CD8-positive, alpha-beta memory T cell (primary cell): ENCODE measurements around the gene MDC1. TPM values are rescaled to one million over a fixed set of nuclear protein-coding genes. Genes with fewer than 3 reads are reported as not detected.

Experiments used
- CTCF ChIA-PET: fragments of 350-600 bp; sonication (Branson Sonifier 250); formaldehyde crosslinking; loops from one replicate; lab custom pipeline; 2021; ENCODE audit warnings: antibody characterized with exemption; lab: Charles Lee
- POLR2A ChIA-PET: fragments of 350-600 bp; sonication (Branson Sonifier 250); formaldehyde crosslinking; loops from one replicate; lab custom pipeline; 2021; ENCODE audit warnings: antibody characterized with exemption; lab: Charles Lee
- DNase-seq, 5 donors: peaks; one replicate each; pipeline versions ENCODE4 v3.0.0 to v3.0.0-alpha.2; 2020 to 2022; ENCODE audit warnings: mixed read lengths in 1 of 5
- H3K27ac ChIP-seq: one replicate; pipeline ENCODE4 v1.7.0; 2013; ENCODE audit warnings: low read depth, mild to moderate bottlenecking, low read length, moderate library complexity
- H3K27me3 ChIP-seq: 2 replicates; pipeline ENCODE4 v1.7.0; 2013; ENCODE audit warnings: low read length, mild to moderate bottlenecking; ENCODE audit not compliant: insufficient read depth, poor library complexity, severe bottlenecking
- H3K36me3 ChIP-seq: 2 replicates; pipeline ENCODE4 v1.7.0; 2013; ENCODE audit warnings: mild to moderate bottlenecking, low read length, moderate library complexity; ENCODE audit not compliant: insufficient read depth
- H3K4me1 ChIP-seq: 2 replicates; pipeline ENCODE4 v1.7.0; 2013; ENCODE audit warnings: mild to moderate bottlenecking, low read length, moderate library complexity; ENCODE audit not compliant: insufficient read depth
- H3K4me3 ChIP-seq: 2 replicates; pipeline ENCODE4 v1.7.0; 2013; ENCODE audit warnings: mild to moderate bottlenecking, low read length
- H3K9me3 ChIP-seq: 2 replicates; pipeline ENCODE4 v1.7.0; 2013; ENCODE audit warnings: mild to moderate bottlenecking, low read length
- H3K27ac Mint-ChIP-seq, 8 donors: one replicate each; pipeline ENCODE4 v1.8.0; 2020 to 2021; ENCODE audit warnings: mixed read lengths in 8 of 8, mild to moderate bottlenecking in 6 of 8, inconsistent platforms in 3 of 8, moderate library complexity in 3 of 8
- H3K27me3 Mint-ChIP-seq, 2 donors: one replicate each; pipeline ENCODE4 v1.8.0; 2020 to 2021; ENCODE audit warnings: mixed read lengths in 2 of 2, mild to moderate bottlenecking in 1 of 2, moderate library complexity in 1 of 2
- H3K36me3 Mint-ChIP-seq, 3 donors: one replicate each; pipeline ENCODE4 v1.8.0; 2020 to 2021; ENCODE audit warnings: mixed read lengths in 3 of 3, inconsistent platforms in 1 of 3, mild to moderate bottlenecking in 1 of 3
- H3K4me1 Mint-ChIP-seq, 3 donors: one replicate each; pipeline ENCODE4 v1.8.0; 2020 to 2021; ENCODE audit warnings: mixed read lengths in 3 of 3, inconsistent platforms in 1 of 3, mild to moderate bottlenecking in 1 of 3
- H3K4me3 Mint-ChIP-seq, 7 donors: one replicate each; pipeline ENCODE4 v1.8.0; 2020 to 2021; ENCODE audit warnings: mixed read lengths in 7 of 7, mild to moderate bottlenecking in 6 of 7, moderate library complexity in 4 of 7, inconsistent platforms in 2 of 7
- H3K9me3 Mint-ChIP-seq, 5 donors: one replicate each; pipeline ENCODE4 v1.8.0; 2020 to 2022; ENCODE audit warnings: mixed read lengths in 5 of 5, mild to moderate bottlenecking in 3 of 5, moderate library complexity in 2 of 5, inconsistent platforms in 1 of 5
- polyA plus RNA-seq: library from polyadenylated mRNA; unstranded; fragments of 300-500 nt; fragmentation: Illumina TruSeq; gene quantifications from one replicate; pipeline ENCODE4 v1.2.3, GENCODE V29; 2021
- total RNA-seq, 2 experiments: library from RNA; stranded (reverse); gene quantifications; one replicate each; pipeline ENCODE4 v1.2.3, GENCODE V29; 2021

MDC1 gene
- total and polyA plus RNA-seq, 3 experiments from 2014 or later = 6.4 to 71.1 (median 59.4) TPM

DNA sequence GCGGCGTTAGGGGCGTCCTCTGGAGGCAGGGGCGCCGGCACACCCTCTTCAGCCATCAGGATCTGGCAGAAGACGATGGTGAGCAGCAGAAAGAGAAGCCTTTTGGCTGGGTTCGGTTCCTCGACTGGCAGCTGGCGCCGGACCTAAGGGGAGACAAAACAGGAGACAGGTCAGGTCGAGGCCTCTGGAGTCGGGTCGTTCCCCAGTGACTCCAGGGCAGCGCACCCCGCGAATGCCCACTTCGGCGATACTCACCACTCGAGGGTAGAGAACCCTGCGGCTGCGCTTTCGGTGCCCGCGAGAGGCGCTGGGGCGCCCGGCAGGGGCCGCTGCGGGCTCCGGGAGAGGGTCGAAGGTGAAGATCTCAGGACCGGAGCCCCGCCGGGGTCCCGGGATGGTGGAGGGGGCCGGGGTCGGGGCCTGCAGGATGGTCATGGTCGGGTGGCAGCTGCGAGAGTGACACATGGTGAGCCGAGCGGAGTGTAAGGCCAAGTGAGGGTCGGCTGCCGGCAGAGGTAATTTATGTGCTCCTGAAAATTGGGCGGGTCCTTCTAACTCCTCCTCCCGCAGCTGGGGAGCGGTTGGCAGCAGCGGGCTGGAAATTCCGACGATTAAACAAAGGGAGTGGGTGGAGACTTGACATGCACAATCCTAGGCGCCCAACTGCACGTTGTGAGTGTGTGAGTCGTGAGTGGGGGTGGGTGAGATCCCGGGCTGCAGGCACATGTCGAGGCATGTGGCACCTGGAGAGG is 27.1 kb upstream of the MDC1 start, which contains the start of gene IER3:
Gene IER3 (minus strand): TSS at position 494 of the 752 bp plus-strand sequence. CDS start 29 bp downstream, at position 465.
- H3K27me3 Mint-ChIP-seq = no peaks in the 10 kb centered on the region
- peaks cover 0 to 40% (median 4%) of the 10 kb centered on the region in 3 donors for H3K36me3 Mint-ChIP-seq
- Histone ChIP-seq H3K9me3 (no peaks in the 10 kb centered on the region), H3K4me1 (peaks cover 26% of the 10 kb centered on the region), H3K36me3 (peaks cover 10% of the 10 kb centered on the region), H3K27ac (peak within 1 kb of the TSS; percentile 77), H3K27me3 (no peaks in the 10 kb centered on the region), H3K4me3 (peak within 1 kb of the TSS; percentile 80)
- CTCF ChIA-PET = interaction anchor here (0.6 to 2.4 kb wide), 23 partner anchors 9 to 275 kb away, joined by 3 to 9 read pairs (median 3); partner anchors contain the start of genes DDR1 and MDC1
- H3K27ac Mint-ChIP-seq = peak within 1 kb of the TSS; percentile 84 to 97 (median 92)
- peaks cover 39 to 47% (median 39%) of the 10 kb centered on the region in 3 donors for H3K4me1 Mint-ChIP-seq
- H3K4me3 Mint-ChIP-seq = peak within 1 kb of the TSS; percentile 89 to 96 (median 93)
- POLR2A ChIA-PET = interaction anchor here (0.6 kb wide), 1 partner anchor 79 kb away, joined by 3 read pairs; no protein-coding TSS in a partner anchor
- H3K9me3 Mint-ChIP-seq = no peaks in the 10 kb centered on the region
- peak; percentile 57 to 72 (median 69) for DNase-seq

DNA sequence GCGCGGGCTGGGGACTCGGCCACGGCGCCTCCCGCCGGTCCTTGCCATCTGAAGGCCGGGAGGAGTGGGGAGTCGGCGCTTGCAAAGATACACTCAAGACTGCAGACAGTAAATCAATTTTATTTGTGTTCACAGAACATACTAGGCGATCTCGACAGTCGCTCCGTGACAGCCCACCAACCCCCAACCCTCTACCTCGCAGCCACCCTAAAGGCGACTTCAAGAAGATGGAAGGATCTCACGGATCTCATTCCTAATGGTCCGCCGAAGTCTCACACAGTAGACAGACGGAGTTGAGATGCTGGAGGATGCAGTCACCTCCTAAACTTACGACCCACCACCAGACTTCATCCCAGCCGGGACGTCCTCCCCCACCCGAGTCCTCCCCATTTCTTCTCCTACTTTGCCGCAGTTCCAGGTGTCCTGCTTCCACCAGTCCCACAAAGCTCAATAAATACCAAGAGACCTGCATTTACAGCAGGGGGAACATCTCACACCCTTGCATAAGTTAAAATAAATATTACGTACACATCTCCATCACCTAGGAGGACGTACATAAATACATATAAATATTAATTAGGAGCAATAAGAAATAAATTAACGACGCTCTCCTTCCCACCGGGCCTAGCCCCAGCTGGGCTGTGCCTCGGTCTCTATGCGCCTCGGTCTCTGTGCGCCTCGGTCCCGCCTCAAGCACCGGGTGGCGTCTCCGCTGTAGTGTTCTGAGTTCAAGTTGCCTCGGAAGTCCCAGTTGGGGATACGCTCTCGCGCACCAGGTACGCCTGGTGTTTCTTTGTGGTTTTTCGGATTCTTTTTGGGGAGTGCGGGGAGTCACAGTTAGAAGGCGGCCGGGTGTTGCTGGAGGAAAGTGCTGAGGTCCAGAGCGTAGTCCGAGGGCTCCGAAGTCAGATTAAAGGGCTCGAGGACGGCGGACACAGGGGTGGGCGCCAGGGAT is 26.3 kb upstream of the MDC1 start:
- ChIA-PET POLR2A (interaction anchor here (0.6 to 1.4 kb wide), 4 partner anchors 79 to 532 kb away, joined by 3 read pairs; partner anchors contain the start of gene DDR1), CTCF (interaction anchor here (0.8 to 2.4 kb wide), 11 partner anchors 8 to 274 kb away, joined by 3 to 9 read pairs (median 3); partner anchors contain the start of genes DDR1 and MDC1)
- Mint-ChIP-seq H3K27me3 (no peaks in the 10 kb centered on the region), H3K27ac (peak overlapping the region; percentile 84 to 97 (median 92)), H3K9me3 (no peaks in the 10 kb centered on the region), H3K4me3 (peak overlapping the region; percentile 89 to 96 (median 93)), H3K36me3 (peaks cover 4 to 48% (median 7%) of the 10 kb centered on the region in 3 donors), H3K4me1 (peaks cover 48 to 55% (median 48%) of the 10 kb centered on the region in 3 donors)
- H3K27me3 ChIP-seq = no peaks in the 10 kb centered on the region
- peak overlapping the region; percentile 77 for H3K27ac ChIP-seq
- peaks cover 34% of the 10 kb centered on the region for H3K4me1 ChIP-seq
- peaks cover 18% of the 10 kb centered on the region for H3K36me3 ChIP-seq
- peak overlapping the region; percentile 80 for H3K4me3 ChIP-seq
- DNase-seq = peak; percentile 27 to 50 (median 33)
- H3K9me3 ChIP-seq = no peaks in the 10 kb centered on the region

DNA sequence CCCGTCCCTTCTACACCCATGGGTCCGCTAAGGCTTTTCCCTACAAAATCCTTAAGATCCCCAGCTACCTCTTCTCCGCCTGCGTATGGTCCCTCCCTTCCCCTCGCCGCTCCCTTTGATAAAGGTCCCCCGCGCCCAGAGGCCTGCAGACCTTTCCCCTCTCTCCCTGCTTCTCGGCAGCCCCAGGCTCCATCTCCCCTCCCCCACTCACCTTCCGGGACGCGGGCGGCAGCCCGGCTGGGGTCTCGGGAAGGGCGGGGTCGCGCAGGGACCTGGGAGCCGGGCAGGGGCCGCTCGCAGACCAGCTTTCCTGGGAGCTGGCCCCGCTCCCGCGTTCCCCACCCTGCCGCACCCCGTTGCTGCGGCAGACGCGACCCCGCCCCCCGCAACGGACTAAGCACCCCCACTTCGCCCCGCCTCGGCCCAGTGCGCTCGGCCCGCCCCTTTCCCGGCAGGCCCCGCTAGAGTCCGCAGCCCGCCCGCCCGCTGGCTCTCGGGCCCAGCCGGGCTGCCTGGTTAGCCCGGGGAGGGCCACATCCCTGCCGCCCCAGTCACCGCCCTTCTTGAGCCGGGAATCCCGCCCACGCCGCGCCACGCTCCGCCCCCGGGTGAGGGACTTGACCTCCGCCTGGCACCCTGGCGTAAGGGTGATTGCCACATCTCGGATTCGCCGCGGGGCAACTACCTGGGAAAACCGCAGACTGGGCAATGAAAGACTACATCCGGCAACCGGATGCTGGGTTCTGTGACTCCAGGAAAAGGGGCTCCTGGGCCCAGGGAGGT is 25.4 kb upstream of the MDC1 start, which contains the start of gene FLOT1:
Gene FLOT1 (minus strand): TSS at position 372 of the 783 bp plus-strand sequence. CDS start 498 bp downstream, outside the sequence.
- Histone ChIP-seq H3K4me3 (peak within 1 kb of the TSS; percentile 80), H3K9me3 (no peaks in the 10 kb centered on the region), H3K27ac (peak within 1 kb of the TSS; percentile 77), H3K36me3 (peaks cover 18% of the 10 kb centered on the region), H3K4me1 (peaks cover 43% of the 10 kb centered on the region), H3K27me3 (no peaks in the 10 kb centered on the region)
- Mint-ChIP-seq H3K9me3 (peaks cover 0 to 3% (median 0%) of the 10 kb centered on the region in 5 donors), H3K36me3 (peaks cover 4 to 54% (median 11%) of the 10 kb centered on the region in 3 donors), H3K4me1 (peaks cover 53 to 64% (median 54%) of the 10 kb centered on the region in 3 donors), H3K27me3 (no peaks in the 10 kb centered on the region), H3K4me3 (peak within 1 kb of the TSS; percentile 89 to 96 (median 93)), H3K27ac (peak within 1 kb of the TSS; percentile 85 to 97 (median 92))
- ChIA-PET POLR2A (interaction anchor here (0.6 to 1.4 kb wide), 4 partner anchors 13 to 142 kb away, joined by 3 to 4 read pairs (median 3); partner anchors contain the start of genes DDR1, MRPS18B and PPP1R10), CTCF (interaction anchor here (0.9 to 2.4 kb wide), 6 partner anchors 12 to 87 kb away, joined by 3 to 9 read pairs (median 3); no protein-coding TSS in a partner anchor)
- DNase-seq = peak; percentile 58 to 92 (median 81)

DNA sequence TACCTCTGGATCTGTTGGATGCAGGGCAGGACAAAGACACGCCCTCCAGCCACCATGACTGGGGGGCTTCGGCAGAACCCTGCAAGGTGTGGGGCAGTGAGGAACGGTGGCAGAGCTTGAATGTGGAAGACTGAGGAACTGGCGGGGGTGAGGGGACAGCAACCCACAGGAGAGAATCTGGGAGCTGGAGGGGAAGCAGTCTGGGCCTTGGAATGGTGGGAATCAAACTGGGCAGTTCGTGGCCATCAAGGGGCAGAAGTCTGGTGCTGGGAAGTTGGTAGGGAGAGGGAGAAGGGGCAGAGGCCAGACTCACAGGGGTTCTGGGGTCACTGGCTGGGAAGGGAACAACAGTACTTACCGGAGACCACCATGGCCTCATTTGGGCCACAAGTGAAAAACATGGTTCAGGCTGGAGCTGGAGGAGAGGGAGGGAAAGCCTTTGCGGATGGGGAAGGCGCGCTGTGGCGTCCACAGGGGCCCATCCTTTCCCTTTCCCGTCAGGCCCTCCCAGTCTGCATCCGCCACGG is 24.8 kb upstream of the MDC1 start:
- Mint-ChIP-seq H3K9me3 (peaks cover 0 to 4% (median 0%) of the 10 kb centered on the region in 5 donors), H3K27ac (peak overlapping the region; percentile 74 to 94 (median 90)), H3K4me3 (peak overlapping the region; percentile 89 to 96 (median 90)), H3K27me3 (no peaks in the 10 kb centered on the region), H3K36me3 (peaks cover 6 to 57% (median 14%) of the 10 kb centered on the region in 3 donors), H3K4me1 (peaks cover 57 to 70% (median 61%) of the 10 kb centered on the region in 3 donors)
- Histone ChIP-seq H3K36me3 (peaks cover 18% of the 10 kb centered on the region), H3K27me3 (no peaks in the 10 kb centered on the region), H3K4me1 (peaks cover 50% of the 10 kb centered on the region), H3K9me3 (no peaks in the 10 kb centered on the region), H3K27ac (peak overlapping the region; percentile 77), H3K4me3 (peak overlapping the region; percentile 80)
- no peak for DNase-seq
- ChIA-PET POLR2A (interaction anchor here (0.6 to 1.4 kb wide), 4 partner anchors 13 to 142 kb away, joined by 3 to 4 read pairs (median 3); partner anchors contain the start of genes DDR1, MRPS18B and PPP1R10), CTCF (interaction anchor here (0.9 to 2.9 kb wide), 3 partner anchors 11 to 87 kb away, joined by 3 to 11 read pairs (median 3); no protein-coding TSS in a partner anchor)

DNA sequence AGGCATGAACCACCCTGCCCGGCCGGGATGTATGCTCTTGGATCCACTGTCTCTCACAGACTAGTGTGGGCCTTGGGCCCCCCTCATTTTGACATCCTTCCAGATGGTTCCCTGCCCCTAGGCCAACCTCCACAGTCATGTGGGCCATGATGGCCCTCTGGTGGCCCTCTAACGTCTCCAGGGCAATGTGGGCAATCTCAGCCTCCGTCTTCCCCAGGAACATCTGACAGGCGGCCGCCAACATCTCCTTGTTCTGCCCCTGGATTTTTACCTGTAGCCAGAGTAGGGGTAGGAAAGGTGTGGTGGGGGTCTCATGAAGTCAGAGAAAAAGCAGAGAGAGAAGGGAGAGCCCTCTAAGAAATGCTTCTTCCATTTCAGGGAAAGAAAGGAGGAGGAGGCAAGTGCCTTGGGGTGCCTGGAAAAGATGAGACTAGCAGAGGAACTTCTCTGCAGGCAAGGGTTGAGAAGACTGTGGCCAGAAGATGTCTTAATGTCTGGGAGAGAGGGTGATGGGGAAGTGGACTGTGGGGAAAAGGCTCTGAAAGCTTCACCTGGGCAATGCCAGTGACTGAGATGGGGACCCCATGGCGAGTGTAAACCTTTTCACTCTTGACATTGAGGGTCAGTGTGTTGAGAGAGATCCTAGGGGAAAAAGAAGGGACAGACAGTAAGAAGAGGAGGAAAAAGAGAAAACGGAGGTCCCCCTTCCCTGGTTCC is 24.1 kb upstream of the MDC1 start:
- H3K4me1 ChIP-seq = peaks cover 56% of the 10 kb centered on the region
- peak overlapping the region; percentile 77 for H3K27ac ChIP-seq
- ChIA-PET POLR2A (interaction anchor here (0.6 to 1.2 kb wide), 3 partner anchors 15 to 124 kb away, joined by 3 to 4 read pairs (median 4); partner anchors contain the start of genes MRPS18B and PPP1R10), CTCF (interaction anchor here (1.0 to 2.9 kb wide), 3 partner anchors 11 to 87 kb away, joined by 3 to 11 read pairs (median 5); no protein-coding TSS in a partner anchor)
- H3K4me3 ChIP-seq = peak overlapping the region; percentile 80
- no peak for DNase-seq
- no peaks in the 10 kb centered on the region for H3K27me3 ChIP-seq
- H3K9me3 Mint-ChIP-seq = peaks cover 0 to 4% (median 0%) of the 10 kb centered on the region in 5 donors
- H3K4me1 Mint-ChIP-seq = peaks cover 61 to 77% (median 65%) of the 10 kb centered on the region in 3 donors
- peak overlapping the region; percentile 89 to 96 (median 90) for H3K4me3 Mint-ChIP-seq
- H3K9me3 ChIP-seq = no peaks in the 10 kb centered on the region
- peak overlapping the region; percentile 74 to 94 (median 90) for H3K27ac Mint-ChIP-seq
- peaks cover 7 to 60% (median 16%) of the 10 kb centered on the region in 3 donors for H3K36me3 Mint-ChIP-seq
- H3K27me3 Mint-ChIP-seq = no peaks in the 10 kb centered on the region
- peaks cover 18% of the 10 kb centered on the region for H3K36me3 ChIP-seq

DNA sequence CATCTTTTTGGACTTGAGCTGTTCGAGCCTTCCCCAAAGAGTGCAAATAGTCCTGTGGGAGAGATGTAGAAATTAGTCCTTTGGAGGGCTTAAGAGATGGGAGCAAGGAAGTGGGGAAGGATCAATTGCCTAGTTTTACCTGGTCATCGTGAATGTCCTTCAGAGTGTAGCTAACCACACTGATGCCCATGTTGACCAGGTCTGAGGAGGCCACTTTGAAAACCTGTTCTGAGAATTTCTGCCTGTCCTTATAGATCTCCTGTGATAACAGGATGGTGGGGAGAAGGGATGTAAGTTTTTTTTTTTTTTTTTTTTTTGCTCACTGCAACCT is 23.4 kb upstream of the MDC1 start:
- Histone ChIP-seq H3K4me1 (peaks cover 63% of the 10 kb centered on the region), H3K9me3 (no peaks in the 10 kb centered on the region), H3K4me3 (no peak overlapping the region), H3K27me3 (no peaks in the 10 kb centered on the region), H3K36me3 (peaks cover 18% of the 10 kb centered on the region), H3K27ac (no peak overlapping the region)
- H3K4me1 Mint-ChIP-seq = peaks cover 68 to 84% (median 72%) of the 10 kb centered on the region in 3 donors
- no peaks in the 10 kb centered on the region for H3K27me3 Mint-ChIP-seq
- peaks cover 0 to 4% (median 0%) of the 10 kb centered on the region in 5 donors for H3K9me3 Mint-ChIP-seq
- ChIA-PET POLR2A (interaction anchor here (0.6 kb wide), 2 partner anchors 19 to 93 kb away, joined by 3 to 4 read pairs; no protein-coding TSS in a partner anchor), CTCF (interaction anchor here (0.7 to 2.9 kb wide), 3 partner anchors 10 to 61 kb away, joined by 5 to 11 read pairs (median 5); no protein-coding TSS in a partner anchor)
- peaks cover 10 to 64% (median 16%) of the 10 kb centered on the region in 3 donors for H3K36me3 Mint-ChIP-seq
- DNase-seq = no peak
- peak overlapping the region in 4 of 8 donors; percentile 12 to 47 (median 26) for H3K27ac Mint-ChIP-seq
- H3K4me3 Mint-ChIP-seq = peak overlapping the region; percentile 24 to 96 (median 32)
